SK-N-SH treated with all-trans-retinoic acid at 6 μM for 48 hours (cell line): Measurements from ENCODE around the gene KMT2A.

Experiments used
- ARNTL ChIP-seq: fragments of 450-650 bp; formaldehyde crosslinking; IDR thresholded peaks from 2 replicates; pipeline ENCODE4 v1.5.0; 2020; ENCODE audit warnings: low read depth, mild to moderate bottlenecking, moderate library complexity, borderline replicate concordance
- CSRNP3 ChIP-seq: fragments of 250-450 bp; sonication (Bioruptor Pico); IDR thresholded peaks from 2 replicates; pipeline ENCODE4 v1.5.1; 2021; ENCODE audit warnings: mild to moderate bottlenecking, moderate library complexity
- POU6F1 ChIP-seq: fragments of 250-450 bp; sonication (Bioruptor Pico); IDR thresholded peaks from 2 replicates; pipeline ENCODE4 v1.8.0; 2021; ENCODE audit warnings: low read depth, mild to moderate bottlenecking, moderate library complexity, borderline replicate concordance
- TSHZ2 ChIP-seq: fragments of 250-450 bp; sonication (Bioruptor Pico); IDR thresholded peaks from 2 replicates; pipeline ENCODE4 v1.5.0; 2020; ENCODE audit warnings: mild to moderate bottlenecking, moderate library complexity
- ZNF8 ChIP-seq: fragments of 450-650 bp; formaldehyde crosslinking; IDR thresholded peaks from 2 replicates; pipeline ENCODE4 v1.5.0; 2020; ENCODE audit warnings: mild to moderate bottlenecking, moderate library complexity

- no peak for TF ChIP-seq POU6F1 (CRISPR knock-in tag)
- TF ChIP-seq CSRNP3 (CRISPR knock-in tag), result no peak
- TF ChIP-seq TSHZ2 (CRISPR knock-in tag), result no peak
- TF ChIP-seq ARNTL, result no peak
- no peak for TF ChIP-seq ZNF8 (CRISPR knock-in tag)
Measured at GRCh38 chr11:118560806-118561205, 124.5 kb downstream of the KMT2A start.
